Prostate gland (tissue), 2 donors: ENCODE results near the gene KMT2C.

Experiments
- POLR2A ChIP-seq: fragments of 450-650 bp; IDR thresholded peaks from one replicate; pipeline ENCODE4 v1.6.1; 2016; ENCODE audit warnings: antibody characterized with exemption, mild to moderate bottlenecking
- POLR2AphosphoS5 ChIP-seq: sonication (generic); formaldehyde crosslinking; IDR thresholded peaks from one replicate; pipeline ENCODE4 v1.6.1; 2017; ENCODE audit warnings: antibody characterized with exemption
- TF ChIP-seq, protein P1 (sequence below), 4 experiments: fragments of 200-600 bp in 2 of 4; fragments of 450-650 bp in 2 of 4; sonication (generic) in 2 of 4; IDR thresholded peaks; 1 replicate in 3 of 4; 2 replicates in 1 of 4; pipeline ENCODE4 v1.5.1; 2016 to 2019; ENCODE audit warnings: antibody characterized with exemption in 4 of 4, mild to moderate bottlenecking in 2 of 4, moderate library complexity in 2 of 4

DNA sequence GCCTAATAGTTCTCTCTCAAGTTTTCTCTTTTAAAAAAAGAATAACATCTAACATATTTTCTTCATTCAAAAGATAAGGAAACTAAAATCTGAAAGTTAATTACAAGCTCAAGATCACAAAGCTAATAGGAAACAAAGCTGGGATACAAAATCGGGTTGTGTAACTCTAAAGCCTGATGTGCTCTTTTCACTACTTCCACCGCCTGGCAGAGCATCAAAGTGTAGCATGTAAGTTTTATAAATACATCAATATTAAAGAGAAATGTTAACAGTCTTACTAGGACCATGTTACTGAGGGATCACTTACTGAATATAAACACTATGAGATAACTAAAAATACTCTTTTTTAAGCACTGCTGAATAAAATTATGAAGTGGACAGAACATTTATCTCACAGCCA is 97.2 kb downstream of the KMT2C start:
- TF ChIP-seq, protein P1, sequence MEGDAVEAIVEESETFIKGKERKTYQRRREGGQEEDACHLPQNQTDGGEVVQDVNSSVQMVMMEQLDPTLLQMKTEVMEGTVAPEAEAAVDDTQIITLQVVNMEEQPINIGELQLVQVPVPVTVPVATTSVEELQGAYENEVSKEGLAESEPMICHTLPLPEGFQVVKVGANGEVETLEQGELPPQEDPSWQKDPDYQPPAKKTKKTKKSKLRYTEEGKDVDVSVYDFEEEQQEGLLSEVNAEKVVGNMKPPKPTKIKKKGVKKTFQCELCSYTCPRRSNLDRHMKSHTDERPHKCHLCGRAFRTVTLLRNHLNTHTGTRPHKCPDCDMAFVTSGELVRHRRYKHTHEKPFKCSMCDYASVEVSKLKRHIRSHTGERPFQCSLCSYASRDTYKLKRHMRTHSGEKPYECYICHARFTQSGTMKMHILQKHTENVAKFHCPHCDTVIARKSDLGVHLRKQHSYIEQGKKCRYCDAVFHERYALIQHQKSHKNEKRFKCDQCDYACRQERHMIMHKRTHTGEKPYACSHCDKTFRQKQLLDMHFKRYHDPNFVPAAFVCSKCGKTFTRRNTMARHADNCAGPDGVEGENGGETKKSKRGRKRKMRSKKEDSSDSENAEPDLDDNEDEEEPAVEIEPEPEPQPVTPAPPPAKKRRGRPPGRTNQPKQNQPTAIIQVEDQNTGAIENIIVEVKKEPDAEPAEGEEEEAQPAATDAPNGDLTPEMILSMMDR (IDR thresholded peaks at IDR 0.05), result no peak
- TF ChIP-seq POLR2A, result no peak
- no peak for TF ChIP-seq POLR2AphosphoS5
